Erythroblast (primary cell): ENCODE data around the gene RSU1.
"Not testable (repeated sequence)": the region's sequence is repeated elsewhere in the genome, so short reads cannot be mapped to it uniquely, and the experiment has no call there.

Experiments
- DNase-seq, 2 experiments: peaks; one replicate each; lab custom pipeline; 2025; lab: John Stamatoyannopoulos, UW
- GATA1 ChIP-seq: IDR thresholded peaks from 2 replicates; pipeline ENCODE4 v1.6.1; 2011; ENCODE audit warnings: low read depth, mild to moderate bottlenecking, control low read depth, low read length, moderate library complexity
- POLR2A ChIP-seq: IDR thresholded peaks from 2 replicates; pipeline ENCODE4 v1.6.1; 2011; ENCODE audit warnings: mild to moderate bottlenecking, low read length

Gene RSU1

GRCh38 chr10:16843252-16843870 is 26.1 kb upstream of the RSU1 start:
- DNase-seq, result peak; percentile 65 to 77

GRCh38 chr10:16835228-16835627 is 18.0 kb upstream of the RSU1 start:
- TF ChIP-seq GATA1, result no peak
- TF ChIP-seq POLR2A, result no peak
- no peak for DNase-seq

More at GRCh38 chr10:16843252-16843870, 26.1 kb upstream of the RSU1 start:
- no peak for TF ChIP-seq POLR2A
- TF ChIP-seq GATA1, result no peak

GRCh38 chr10:16832351-16833080 is 15.3 kb upstream of the RSU1 start:
- no peak for DNase-seq

GRCh38 chr10:16828701-16829175 is 11.5 kb upstream of the RSU1 start:
- TF ChIP-seq POLR2A (no peak), GATA1 (no peak)
- DNase-seq, result no peak

More at GRCh38 chr10:16832351-16833080, 15.3 kb upstream of the RSU1 start:
- TF ChIP-seq GATA1, result no peak
- no peak for TF ChIP-seq POLR2A

- peak; percentile 72 to 85 for DNase-seq
Measured at GRCh38 chr10:16828114-16828568, 10.9 kb upstream of the RSU1 start.

GRCh38 chr10:16827474-16827873 is 10.2 kb upstream of the RSU1 start:
- DNase-seq, result not testable (repeated sequence)

More at GRCh38 chr10:16828114-16828568, 10.9 kb upstream of the RSU1 start:
- TF ChIP-seq GATA1 (no peak), POLR2A (no peak)

- DNase-seq, result no peak
- TF ChIP-seq POLR2A (no peak), GATA1 (no peak)
Measured at GRCh38 chr10:16822726-16823360, 5.6 kb upstream of the RSU1 start.

- TF ChIP-seq POLR2A, result no peak
- no peak for TF ChIP-seq GATA1
- DNase-seq, result no peak
Measured at GRCh38 chr10:16822027-16822426, 4.8 kb upstream of the RSU1 start.

GRCh38 chr10:16820421-16820820 is 3.2 kb upstream of the RSU1 start:
- no peak for DNase-seq
- no peak for TF ChIP-seq POLR2A
- no peak for TF ChIP-seq GATA1

- TF ChIP-seq GATA1 (no peak), POLR2A (no peak)
Measured at GRCh38 chr10:16820018-16820417, 2.8 kb upstream of the RSU1 start.

GRCh38 chr10:16819436-16819835 is 2.2 kb upstream of the RSU1 start:
- DNase-seq, result no peak
- no peak for TF ChIP-seq POLR2A
- no peak for TF ChIP-seq GATA1

More at GRCh38 chr10:16820018-16820417, 2.8 kb upstream of the RSU1 start:
- no peak for DNase-seq

GRCh38 chr10:16819026-16819425 is 1.8 kb upstream of the RSU1 start:
- TF ChIP-seq POLR2A (no peak), GATA1 (no peak)
- DNase-seq, result no peak

GRCh38 chr10:16816830-16817124 is 447 bp downstream of the RSU1 start:
- no peak for TF ChIP-seq GATA1
- no peak for DNase-seq

- TF ChIP-seq POLR2A (no peak), GATA1 (no peak)
- DNase-seq, result peak; percentile 26 to 49
Measured at GRCh38 chr10:16816171-16816570, 1.1 kb downstream of the RSU1 start.
